ENCODE results near the gene EIF5A.

GRCh38 chr17:7304179-7304578 lies 3.2 kb upstream of the EIF5A start:
- no peak for TF ChIP-seq NRF1 (IDR thresholded peaks at IDR 0.05; ENCODE audit: low read depth, low read length)
- no peak for TF ChIP-seq POLR2A (IDR thresholded peaks at IDR 0.05; ENCODE audit: control extremely low read depth in 1 of 2, low read depth in 2 of 2, low read length in 2 of 2)
- TF ChIP-seq EZH2 (IDR thresholded peaks at IDR 0.05; ENCODE audit: low read depth, low read length, severe bottlenecking): no peak
- no peak for TF ChIP-seq ZNF274 (IDR thresholded peaks at IDR 0.05; ENCODE audit: borderline replicate concordance, extremely low read depth, low read length)
- TF ChIP-seq SIRT6 (IDR thresholded peaks at IDR 0.05; ENCODE audit: low read length): no peak
- no peak for TF ChIP-seq RFX5 (IDR thresholded peaks at IDR 0.05; ENCODE audit: borderline replicate concordance, low read depth, low read length)

All from H1 (cell line).